Neural cell (in vitro differentiated cells): ENCODE results near the gene PROC.

ENCODE experiments used
- CTCF ChIP-seq: fragments of 450-650 bp; IDR thresholded peaks from 2 replicates; pipeline ENCODE4 v1.5.1; 2014; ENCODE audit warnings: antibody characterized with exemption, mild to moderate bottlenecking, moderate library complexity; ENCODE audit not compliant: poor library complexity, severe bottlenecking
- EP300 ChIP-seq: fragments of 450-650 bp; conservative IDR thresholded peaks from 2 replicates; pipeline ENCODE4 v1.6.1; 2014; ENCODE audit warnings: antibody characterized with exemption, mild to moderate bottlenecking, moderate library complexity; ENCODE audit not compliant: poor library complexity, severe bottlenecking
- EZH2 ChIP-seq: fragments of 200-600, 300-800 bp; shearing (Covaris generic), sonication (generic); IDR thresholded peaks from 2 replicates; pipeline ENCODE4 v1.6.1; 2014; ENCODE audit warnings: antibody characterized with exemption, low read length, borderline replicate concordance, mild to moderate bottlenecking; ENCODE audit not compliant: insufficient read depth, poor library complexity, severe bottlenecking
- POLR2AphosphoS5 ChIP-seq: IDR thresholded peaks from 2 replicates; pipeline ENCODE4 v1.6.1; 2012
- REST ChIP-seq: IDR thresholded peaks from 2 replicates; pipeline ENCODE4 v1.6.1; 2012; ENCODE audit warnings: borderline replicate concordance
- SMC3 ChIP-seq: fragments of 450-650 bp; conservative IDR thresholded peaks from 2 replicates; pipeline ENCODE4 v1.6.1; 2014; ENCODE audit warnings: antibody characterized with exemption, mild to moderate bottlenecking, moderate library complexity; ENCODE audit not compliant: poor library complexity

- TF ChIP-seq EP300 (no peak), CTCF (no peak), SMC3 (no peak), REST (no peak), EZH2 (no peak), POLR2AphosphoS5 (no peak)
Observed at GRCh38 chr2:127404466-127405254, 13.6 kb upstream of the PROC start.
